ENCODE measurements around the gene SPATA1.
A peak's percentile ranks its signal among the peaks of the same experiment; 100 is the strongest.

Gene SPATA1

GRCh38 chr1:84479998-84480397 lies 26.2 kb upstream of the SPATA1 start:
- no peak for DNase-seq (ENCODE audit: low spot score)
- POLR2A ChIA-PET (ENCODE audit: low non-redundant PET), result no interaction called here
- no peak for TF ChIP-seq CTCF (conservative IDR thresholded peaks at IDR 0.05; ENCODE audit: low read depth)
- CTCF ChIA-PET, result interaction anchor here (1.6 kb wide), 1 partner anchor 141 kb away, joined by 4 read pairs; no protein-coding TSS in a partner anchor
- H3K27ac ChIP-seq, result peak overlapping the region; percentile 91; the same call in 1 of the 2 replicates

DNA sequence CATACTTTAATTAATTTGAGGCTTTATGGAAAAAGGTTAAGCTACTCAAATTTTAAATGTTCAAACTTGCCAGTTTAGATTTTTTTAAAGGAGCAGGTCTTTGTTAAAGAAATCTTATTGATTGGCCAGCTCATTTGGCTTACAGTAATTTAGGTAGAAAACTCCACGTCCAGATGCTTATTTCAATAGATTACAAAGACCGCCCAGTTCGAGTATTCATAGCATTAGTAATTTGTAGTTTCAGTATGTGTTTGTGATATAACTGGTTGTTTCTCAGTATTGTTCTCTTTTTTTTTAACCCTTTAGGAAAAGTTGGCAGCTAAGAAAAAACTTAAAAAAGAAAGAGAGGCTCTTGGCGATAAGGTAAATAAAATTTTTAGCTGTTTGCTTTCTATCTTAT lies 25.5 kb upstream of the SPATA1 start:
- ChIA-PET CTCF (interaction anchor here (0.6 to 1.6 kb wide), 2 partner anchors 140 to 342 kb away, joined by 4 to 5 read pairs; no protein-coding TSS in a partner anchor), POLR2A (ENCODE audit: low non-redundant PET) (interaction anchor here (0.6 kb wide), 1 partner anchor 96 kb away, joined by 3 read pairs; no protein-coding TSS in a partner anchor)
- TF ChIP-seq CTCF (conservative IDR thresholded peaks at IDR 0.05; ENCODE audit: low read depth), result no peak
- no peak for DNase-seq (ENCODE audit: low spot score)
- H3K27ac ChIP-seq, result no peak overlapping the region

GRCh38 chr1:84481317-84481716 lies 24.9 kb upstream of the SPATA1 start:
- CTCF ChIA-PET, result interaction anchor here (0.6 to 1.6 kb wide), 2 partner anchors 139 to 333 kb away, joined by 3 to 4 read pairs; no protein-coding TSS in a partner anchor
- POLR2A ChIA-PET (ENCODE audit: low non-redundant PET), result no interaction called here
- TF ChIP-seq CTCF (conservative IDR thresholded peaks at IDR 0.05; ENCODE audit: low read depth), result no peak
- H3K27ac ChIP-seq, result no peak overlapping the region
- no peak for DNase-seq (ENCODE audit: low spot score)

DNA sequence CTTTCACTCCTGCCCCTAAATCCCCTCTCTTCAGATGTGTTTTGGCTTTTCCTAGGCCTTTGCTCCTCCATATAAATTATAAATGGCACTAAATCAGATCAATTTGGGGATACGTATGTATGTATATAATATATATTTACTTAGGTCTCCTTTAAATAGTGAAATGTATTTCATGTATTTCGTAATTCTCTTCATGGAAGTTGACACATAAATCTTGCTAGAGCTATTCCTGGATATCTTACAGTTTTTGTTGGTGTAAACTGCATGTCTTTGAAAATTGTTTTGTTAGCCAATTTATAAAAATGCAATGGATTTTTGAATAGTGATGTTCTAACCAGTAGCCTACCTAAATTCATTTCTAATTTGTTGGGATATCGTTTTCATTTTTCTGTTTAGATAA lies 18.1 kb upstream of the SPATA1 start:
- no peak for TF ChIP-seq CTCF (conservative IDR thresholded peaks at IDR 0.05; ENCODE audit: low read depth)
- no peak for DNase-seq (ENCODE audit: low spot score)
- ChIA-PET POLR2A (ENCODE audit: low non-redundant PET) (no interaction called here), CTCF (no interaction called here)
- H3K27ac ChIP-seq, result no peak overlapping the region

- DNase-seq (ENCODE audit: low spot score), result no peak
- ChIA-PET CTCF (interaction anchor here (0.5 to 0.7 kb wide), 3 partner anchors 61 to 279 kb away, joined by 3 to 5 read pairs (median 3); no protein-coding TSS in a partner anchor), POLR2A (ENCODE audit: low non-redundant PET) (no interaction called here)
- H3K27ac ChIP-seq, result no peak overlapping the region
- no peak for TF ChIP-seq CTCF (conservative IDR thresholded peaks at IDR 0.05; ENCODE audit: low read depth)
These were observed 16.4 kb upstream of the SPATA1 start for GRCh38 chr1:84489766-84490165.

DNA sequence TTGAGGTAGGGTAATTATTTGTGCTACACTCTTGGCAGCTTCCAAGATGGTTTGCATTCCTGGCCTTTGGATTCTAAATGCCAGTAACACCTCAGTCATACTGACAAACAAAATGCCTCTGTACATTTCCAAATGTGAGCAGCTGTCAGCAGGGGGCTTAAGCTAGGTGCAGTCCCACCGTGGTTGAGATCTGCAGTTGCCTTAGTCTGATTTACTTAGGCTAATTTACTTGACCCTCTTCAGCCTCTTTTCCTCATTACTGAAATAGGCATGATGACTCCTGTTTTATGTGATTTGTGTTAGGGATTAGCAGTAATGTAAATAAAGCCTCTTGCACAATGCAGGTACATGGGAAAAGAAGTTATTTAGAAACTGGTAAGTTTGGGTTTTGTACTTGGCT lies 13.5 kb upstream of the SPATA1 start:
- no peak for DNase-seq (ENCODE audit: low spot score)
- no peak overlapping the region for H3K27ac ChIP-seq
- CTCF ChIA-PET, result interaction anchor here (0.6 to 1.2 kb wide), 2 partner anchors 444 to 452 kb away, joined by 3 to 4 read pairs; no protein-coding TSS in a partner anchor
- POLR2A ChIA-PET (ENCODE audit: low non-redundant PET), result no interaction called here
- TF ChIP-seq CTCF (conservative IDR thresholded peaks at IDR 0.05; ENCODE audit: low read depth), result no peak

Measured in RWPE1 (cell line).